HepG2 (cell line): ENCODE data around the gene CNIH4. TPM values are rescaled to one million over a fixed set of nuclear protein-coding genes. Genes with fewer than 3 reads are reported as not detected.

Source experiments
- ASH2L ChIP-seq: fragments of 300-600, 200-600 bp; sonication (generic); IDR thresholded peaks from 2 replicates; pipeline ENCODE4 v1.7.0; 2017; ENCODE audit warnings: low read depth, mild to moderate bottlenecking, moderate library complexity, mixed read lengths, low read length; ENCODE audit not compliant: insufficient read length
- CENPT ChIP-seq: sonication (generic); formaldehyde crosslinking; IDR thresholded peaks from 2 replicates; pipeline ENCODE4 v1.8.0; 2022; ENCODE audit warnings: low read depth, mild to moderate bottlenecking, moderate library complexity, missing genetic modification reagents
- DRAP1 ChIP-seq: IDR thresholded peaks from 2 replicates; pipeline ENCODE4 v1.6.1; 2016; ENCODE audit warnings: missing genetic modification reagents, missing compliant biosample characterization
- FOXM1 ChIP-seq: sonication (generic); formaldehyde crosslinking; IDR thresholded peaks from 2 replicates; pipeline ENCODE4 v1.5.0; 2020; ENCODE audit warnings: missing genetic modification reagents
- GTF3A ChIP-seq: sonication (generic); formaldehyde crosslinking; conservative IDR thresholded peaks from 2 replicates; pipeline ENCODE4 v1.4.0; 2020; ENCODE audit warnings: mild to moderate bottlenecking, missing genetic modification reagents
- ISL2 ChIP-seq: sonication (generic); formaldehyde crosslinking; IDR thresholded peaks from 2 replicates; pipeline ENCODE4 v1.5.0; 2020; ENCODE audit warnings: missing genetic modification reagents
- KLF12 ChIP-seq: sonication (generic); formaldehyde crosslinking; IDR thresholded peaks from 2 replicates; pipeline ENCODE4 v1.4.0; 2020; ENCODE audit warnings: missing genetic modification reagents, borderline replicate concordance
- MAFG ChIP-seq: sonication (generic); formaldehyde crosslinking; IDR thresholded peaks from 2 replicates; pipeline ENCODE4 v1.5.1; 2020; ENCODE audit warnings: mild to moderate bottlenecking, missing genetic modification reagents
- PITX1 ChIP-seq: sonication (generic); formaldehyde crosslinking; IDR thresholded peaks from 2 replicates; pipeline ENCODE4 v1.5.1; 2020; ENCODE audit warnings: mild to moderate bottlenecking, missing genetic modification reagents
- PRMT3 ChIP-seq: sonication (generic); formaldehyde crosslinking; IDR thresholded peaks from 2 replicates; pipeline ENCODE4 v1.8.1; 2022; ENCODE audit warnings: low read depth, mild to moderate bottlenecking, moderate library complexity, missing genetic modification reagents, borderline replicate concordance
- SCMH1 ChIP-seq: sonication (generic); formaldehyde crosslinking; IDR thresholded peaks from 2 replicates; pipeline ENCODE4 v1.9.0; 2021; ENCODE audit warnings: missing genetic modification reagents, mild to moderate bottlenecking, borderline replicate concordance
- ZFP1 ChIP-seq: IDR thresholded peaks from 2 replicates; pipeline ENCODE4 v1.6.1; 2016
- ZFP82 ChIP-seq: sonication (generic); formaldehyde crosslinking; IDR thresholded peaks from 2 replicates; pipeline ENCODE4 v1.5.1; 2020; ENCODE audit warnings: mild to moderate bottlenecking, missing genetic modification reagents, borderline replicate concordance
- ZMYM4 ChIP-seq: sonication (generic); formaldehyde crosslinking; IDR thresholded peaks from 2 replicates; pipeline ENCODE4 v1.8.1; 2023; ENCODE audit warnings: mild to moderate bottlenecking, missing genetic modification reagents
- ZNF563 ChIP-seq: sonication (generic); formaldehyde crosslinking; IDR thresholded peaks from 2 replicates; pipeline ENCODE4 v1.8.0; 2022; ENCODE audit warnings: mild to moderate bottlenecking, moderate library complexity, missing genetic modification reagents
- ZNF7 ChIP-seq: IDR thresholded peaks from 2 replicates; pipeline ENCODE4 v1.6.1; 2016; ENCODE audit warnings: missing biosample characterization, missing genetic modification reagents
- ZNF710 ChIP-seq: sonication (generic); formaldehyde crosslinking; IDR thresholded peaks from 2 replicates; pipeline ENCODE4 v1.5.0; 2020; ENCODE audit warnings: mild to moderate bottlenecking, missing genetic modification reagents, borderline replicate concordance
- ZNF850 ChIP-seq: sonication (generic); formaldehyde crosslinking; conservative IDR thresholded peaks from 2 replicates; pipeline ENCODE4 v1.9.0; 2021; ENCODE audit warnings: mild to moderate bottlenecking, missing genetic modification reagents
- ZZZ3 ChIP-seq: sonication (generic); formaldehyde crosslinking; IDR thresholded peaks from 2 replicates; pipeline ENCODE4 v1.4.0; 2020; ENCODE audit warnings: missing genetic modification reagents, mild to moderate bottlenecking, borderline replicate concordance
- polyA plus RNA-seq, 8 experiments: library from polyadenylated mRNA; depleted of rRNA in 3 of 8; stranded (reverse) in 7 of 8; unstranded in 1 of 8; fragments of >200 nt; fragmentation: Illumina TruSeq in 4 of 8; extraction: Trizol in 4 of 8; gene quantifications; 2 replicates each; pipeline versions ENCODE4 v1.2.1 to v1.2.3, GENCODE V29; 2011 to 2016; ENCODE audit warnings: low read depth in 4 of 8, missing spikeins in 1 of 8, mixed read lengths in 1 of 8; ENCODE audit not compliant: insufficient read depth in 1 of 8
- total RNA-seq, 5 experiments: library from RNA; depleted of rRNA; stranded (reverse); fragments of >200 nt; fragmentation: Illumina TruSeq; extraction: Trizol; gene quantifications; 2 replicates each; pipeline ENCODE4 v1.2.3, GENCODE V29; 2016; ENCODE audit warnings: low read depth in 1 of 5

Gene CNIH4
- total and polyA plus RNA-seq, 2 of the 13 experiments (the other 11 are each of a cell fraction or from before 2014, with no cell fraction given): 51.8 to 52.9 TPM

- TF ChIP-seq ZFP82 (CRISPR knock-in tag) (0 out of 2 replicates have a peak, but pooled peaks have one; percentile 65), GTF3A (no peak), ISL2 (CRISPR knock-in tag) (peak; percentile 30; the same call in 1 of the 2 replicates), FOXM1 (CRISPR knock-in tag) (no peak), PITX1 (CRISPR knock-in tag) (peak; percentile 66), ZZZ3 (CRISPR knock-in tag) (peak; percentile 86; the same call in 1 of the 2 replicates), KLF12 (CRISPR knock-in tag) (no peak; the same call in 1 of the 2 replicates), ZNF563 (no peak), CENPT (CRISPR knock-in tag) (no peak), ZNF7 (CRISPR knock-in tag) (no peak), ZNF850 (CRISPR knock-in tag) (no peak), ZMYM4 (peak; percentile 27; the same call in 1 of the 2 replicates), ASH2L (peak; percentile 99), PRMT3 (no peak), MAFG (CRISPR knock-in tag) (no peak), ZFP1 (CRISPR knock-in tag) (no peak), ZNF710 (CRISPR knock-in tag) (peak; percentile 56; the same call in 1 of the 2 replicates), SCMH1 (CRISPR knock-in tag) (no peak), DRAP1 (CRISPR knock-in tag) (peak; percentile 37; the same call in 1 of the 2 replicates)
Observed at GRCh38 chr1:224329842-224330753, 26.6 kb upstream of the CNIH4 start, which contains the start of gene NVL (continued).
